Renal pelvis (tissue), 4 donors: ENCODE results near the gene KLK11. TPM values are rescaled to one million over a fixed set of nuclear protein-coding genes. Genes with fewer than 3 reads are reported as not detected.
"Not testable (repeated sequence)": the region's sequence is repeated elsewhere in the genome, so short reads cannot be mapped to it uniquely, and the experiment has no call there.

Experiments used
- DNase-seq: peaks from one replicate; pipeline ENCODE4 v3.0.0-alpha.2; 2013
- polyA plus RNA-seq, 3 donors: library from polyadenylated mRNA; unstranded; fragments of 120-200 nt; gene quantifications; one replicate each; pipeline ENCODE4 v1.2.1, GENCODE V29; 2013; ENCODE audit not compliant: insufficient read length in 3 of 3

The KLK11 gene
- polyA plus RNA-seq, 3 donors: 0.14 TPM; not detected in 2

DNA sequence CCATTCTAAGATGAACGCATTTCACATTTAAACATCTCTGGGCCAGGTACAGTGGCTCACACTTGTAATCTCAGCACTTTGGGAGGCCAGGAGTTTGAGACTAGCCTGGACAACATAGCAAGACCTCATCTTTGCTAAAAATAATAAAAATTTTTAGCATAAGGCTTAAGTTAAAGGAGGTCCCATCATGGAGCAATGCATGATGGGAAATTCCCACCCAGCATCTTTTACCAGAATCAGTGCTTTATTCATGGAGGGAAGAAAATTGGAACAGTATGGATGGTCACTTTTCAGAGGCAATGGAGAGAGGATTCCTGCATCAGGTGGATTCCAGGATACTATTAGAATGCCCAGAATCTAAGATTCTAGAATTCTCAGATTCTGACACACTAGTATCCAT, 21.2 kb downstream of the KLK11 start:
- DNase-seq: no peak

- DNase-seq: no peak
These were observed 23.1 kb downstream of the KLK11 start for GRCh38 chr19:51003316-51003715.

DNA sequence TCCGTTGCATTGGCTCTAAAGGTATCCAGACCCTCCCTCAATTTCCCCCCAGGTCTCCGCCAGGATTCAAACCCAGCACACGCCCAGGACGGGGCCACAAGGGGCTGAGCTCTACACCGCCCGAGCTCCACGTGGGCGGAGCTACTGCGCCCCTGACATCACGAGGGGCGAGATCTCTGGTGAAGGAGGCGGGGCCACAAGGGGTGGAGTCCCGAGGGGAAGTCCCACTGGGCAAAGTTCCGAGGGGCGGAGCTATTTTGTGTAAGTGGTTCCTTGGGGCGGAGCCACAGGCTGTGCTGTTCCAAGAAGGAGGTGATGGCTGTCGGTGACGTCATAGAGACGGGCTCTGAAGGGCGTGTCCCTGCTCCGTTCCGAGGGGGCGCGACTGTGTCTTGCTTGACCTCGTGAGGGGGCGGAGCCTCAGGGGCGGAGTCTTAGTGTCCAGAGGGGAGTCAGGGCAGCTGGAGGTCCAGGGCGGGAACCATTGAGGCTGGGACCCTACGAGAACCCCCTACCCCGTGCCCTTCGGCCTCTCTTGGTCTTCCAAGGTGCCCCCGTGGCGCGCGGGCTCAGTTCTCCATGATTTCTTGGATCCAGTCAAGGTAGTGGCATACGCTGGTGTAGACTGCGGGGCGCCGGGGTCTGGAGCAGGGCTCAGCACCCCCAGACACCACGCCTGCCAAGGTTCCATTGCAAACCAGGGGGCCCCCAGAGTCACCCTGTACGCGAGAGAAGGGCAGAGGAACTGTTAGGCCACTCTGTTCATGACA, 23.7 kb downstream of the KLK11 start:
- DNase-seq: peak; percentile 54

GRCh38 chr19:51002089-51002532, 24.3 kb downstream of the KLK11 start:
- DNase-seq: peak; percentile 71

GRCh38 chr19:51001515-51001914, 24.9 kb downstream of the KLK11 start, which contains the start of gene KLK8:
TSS of gene KLK8 (minus strand) at chr19:51001604. CDS start at chr19:51001167, 437 bp downstream.
- DNase-seq: no peak

GRCh38 chr19:51000981-51001380, 25.4 kb downstream of the KLK11 start:
- no peak for DNase-seq

DNA sequence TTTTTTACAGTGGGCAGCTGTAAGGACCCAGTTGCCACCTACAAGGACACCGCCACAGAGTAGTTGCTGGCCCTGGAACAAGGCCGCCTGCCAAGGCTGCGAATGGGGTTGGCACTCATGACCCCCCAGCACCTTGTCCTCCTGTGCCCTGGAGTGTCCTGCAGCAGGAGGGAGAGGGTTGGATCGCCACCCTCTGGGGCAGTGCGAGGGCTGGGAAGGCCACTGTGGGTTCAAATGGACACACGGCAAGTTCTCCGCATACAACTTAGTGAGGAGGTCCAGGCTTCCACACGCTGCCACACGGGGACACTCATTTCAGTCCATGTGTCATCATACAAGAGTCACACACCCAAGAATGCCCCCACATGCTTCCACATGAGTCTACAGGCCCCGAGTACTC, 26.0 kb downstream of the KLK11 start:
- no peak for DNase-seq

GRCh38 chr19:50998686-50999085, 27.7 kb downstream of the KLK11 start:
- DNase-seq: no peak

- no peak for DNase-seq
These were observed 28.4 kb downstream of the KLK11 start for GRCh38 chr19:50998061-50998460.

DNA sequence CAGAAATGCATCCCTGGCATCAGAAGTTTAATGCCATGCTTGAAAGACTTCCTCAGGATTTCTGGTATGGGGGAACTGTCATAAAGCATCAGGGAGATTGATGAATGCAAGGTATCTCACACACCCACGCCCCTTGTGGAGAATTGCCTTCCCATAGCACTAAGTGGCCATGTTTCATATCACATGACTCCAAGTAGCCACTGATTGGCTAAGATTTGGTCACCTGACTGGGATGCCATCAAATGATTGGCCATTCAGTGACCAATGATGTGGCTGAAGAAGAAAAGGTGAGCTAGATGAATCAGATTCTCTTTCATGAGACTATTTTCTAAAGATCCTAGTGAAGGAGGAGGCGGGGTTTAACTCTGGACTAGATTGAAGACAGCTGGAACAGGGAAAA, 32.3 kb downstream of the KLK11 start:
- DNase-seq: no peak

DNA sequence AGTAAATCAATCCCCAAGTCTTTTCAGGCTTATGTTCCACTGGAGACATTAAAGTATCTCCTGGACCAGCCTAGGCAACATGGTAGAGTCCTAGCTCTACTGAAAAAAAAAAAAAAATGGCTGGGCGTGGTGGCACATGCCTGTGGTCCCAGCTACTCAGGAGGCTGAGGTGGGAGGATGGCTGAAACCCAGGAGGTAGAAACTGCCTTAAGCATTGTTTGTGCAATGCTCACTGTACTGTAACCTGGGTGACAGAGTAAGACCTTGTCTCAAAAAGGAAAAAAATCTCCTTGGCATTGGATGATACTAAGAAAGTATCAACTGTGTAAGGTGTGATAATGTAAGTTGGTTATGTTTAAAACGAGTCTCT, 33.8 kb downstream of the KLK11 start:
- DNase-seq: no peak

DNA sequence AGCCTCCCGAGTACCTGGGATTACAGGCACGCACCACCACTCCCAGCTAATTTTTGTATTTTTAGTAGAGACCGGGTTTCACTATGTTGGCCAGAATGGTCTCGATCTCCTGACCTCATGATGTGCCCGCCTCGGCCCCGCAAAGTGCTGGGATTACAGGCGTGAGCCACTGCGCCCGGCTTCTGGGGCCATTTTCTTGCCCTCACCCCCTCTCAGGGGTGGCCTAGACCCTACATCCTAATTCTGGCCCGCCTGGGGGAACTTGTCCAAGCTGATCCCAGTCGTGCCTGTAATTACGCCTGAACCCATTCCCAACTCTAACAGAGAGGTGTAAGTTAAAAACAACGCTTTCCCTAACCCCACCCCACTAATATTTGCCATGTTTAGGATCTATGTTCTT, 42.0 kb downstream of the KLK11 start:
- not testable (repeated sequence) for DNase-seq

GRCh38 chr19:50983625-50984292, 42.7 kb downstream of the KLK11 start, which contains the start of gene KLK7:
TSS of gene KLK7 (minus strand) at chr19:50983917. CDS start at chr19:50982399, 1,518 bp downstream.
- DNase-seq: peak; percentile 20

- DNase-seq: no peak
These were observed 44.2 kb downstream of the KLK11 start for GRCh38 chr19:50982186-50982585.

DNA sequence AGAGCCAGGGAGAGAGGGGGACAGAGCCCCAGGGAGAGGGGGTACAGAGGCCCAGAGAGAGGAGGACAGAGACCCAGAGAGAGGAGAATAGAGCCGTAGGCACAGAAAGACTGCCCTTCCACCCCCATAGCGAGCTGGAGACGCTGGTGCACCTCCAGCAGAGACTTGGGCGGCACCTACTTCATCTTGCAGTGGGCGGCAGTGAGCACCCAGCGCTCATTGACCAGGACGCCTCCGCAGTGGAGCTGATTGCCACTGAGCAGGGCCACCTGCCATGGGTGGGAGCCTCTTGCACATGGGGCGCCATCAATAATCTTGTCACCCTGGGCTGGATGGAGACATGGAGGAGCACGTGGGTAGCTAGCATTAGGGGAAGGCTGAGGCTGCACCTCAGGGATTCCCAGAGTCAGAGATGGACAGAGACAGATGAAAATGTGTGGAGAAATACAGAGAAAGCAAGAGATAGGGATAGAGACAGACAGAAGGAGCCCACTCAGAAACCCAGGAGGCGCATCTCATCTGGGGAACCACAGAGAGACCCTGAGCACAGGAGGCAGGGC, 44.7 kb downstream of the KLK11 start:
- no peak for DNase-seq

GRCh38 chr19:50980208-50980607, 46.2 kb downstream of the KLK11 start:
- no peak for DNase-seq

DNA sequence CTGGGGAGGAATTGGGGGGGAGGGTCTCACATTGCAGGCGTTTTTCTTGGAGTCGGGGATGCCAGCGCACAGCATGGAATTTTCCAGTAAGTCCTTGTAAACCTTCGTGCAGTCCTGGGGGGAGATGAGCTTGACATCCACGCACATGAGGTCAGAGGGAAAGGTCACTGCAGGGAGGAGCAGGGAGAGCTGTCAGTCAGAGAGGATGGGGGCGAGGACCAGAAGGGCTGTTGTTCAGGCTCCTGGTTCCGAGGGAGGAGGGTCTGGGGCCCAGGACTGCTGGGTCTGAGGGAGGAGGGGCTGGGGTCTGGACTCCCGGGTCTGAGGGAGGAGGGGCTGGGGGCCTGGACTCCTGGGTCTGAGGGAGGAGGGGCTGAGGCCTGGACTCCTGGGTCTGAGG, 46.7 kb downstream of the KLK11 start:
- DNase-seq: no peak

- no peak for DNase-seq
These were observed 47.5 kb downstream of the KLK11 start for GRCh38 chr19:50978772-50979390.

DNA sequence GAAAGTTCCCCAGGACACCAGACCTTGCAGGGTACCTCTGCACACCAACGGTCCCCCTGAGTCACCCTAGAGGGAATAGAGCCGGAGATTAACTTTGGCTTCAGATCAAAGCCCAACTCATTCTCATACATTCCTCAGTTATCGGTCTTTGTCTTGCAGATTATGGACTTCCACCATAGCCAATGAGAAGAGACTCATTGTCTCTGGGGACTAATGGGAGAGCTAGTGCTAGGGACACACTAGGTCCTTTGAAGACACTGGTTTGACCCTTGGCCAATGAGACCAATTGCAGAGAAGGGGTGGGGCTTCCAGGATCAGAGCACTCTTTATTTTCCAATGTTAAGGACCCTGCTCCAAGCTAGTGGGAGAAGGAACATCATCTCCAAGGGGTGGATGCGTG, 48.8 kb downstream of the KLK11 start:
- no peak for DNase-seq

GRCh38 chr19:50975766-50976165, 50.6 kb downstream of the KLK11 start:
- DNase-seq: no peak

DNA sequence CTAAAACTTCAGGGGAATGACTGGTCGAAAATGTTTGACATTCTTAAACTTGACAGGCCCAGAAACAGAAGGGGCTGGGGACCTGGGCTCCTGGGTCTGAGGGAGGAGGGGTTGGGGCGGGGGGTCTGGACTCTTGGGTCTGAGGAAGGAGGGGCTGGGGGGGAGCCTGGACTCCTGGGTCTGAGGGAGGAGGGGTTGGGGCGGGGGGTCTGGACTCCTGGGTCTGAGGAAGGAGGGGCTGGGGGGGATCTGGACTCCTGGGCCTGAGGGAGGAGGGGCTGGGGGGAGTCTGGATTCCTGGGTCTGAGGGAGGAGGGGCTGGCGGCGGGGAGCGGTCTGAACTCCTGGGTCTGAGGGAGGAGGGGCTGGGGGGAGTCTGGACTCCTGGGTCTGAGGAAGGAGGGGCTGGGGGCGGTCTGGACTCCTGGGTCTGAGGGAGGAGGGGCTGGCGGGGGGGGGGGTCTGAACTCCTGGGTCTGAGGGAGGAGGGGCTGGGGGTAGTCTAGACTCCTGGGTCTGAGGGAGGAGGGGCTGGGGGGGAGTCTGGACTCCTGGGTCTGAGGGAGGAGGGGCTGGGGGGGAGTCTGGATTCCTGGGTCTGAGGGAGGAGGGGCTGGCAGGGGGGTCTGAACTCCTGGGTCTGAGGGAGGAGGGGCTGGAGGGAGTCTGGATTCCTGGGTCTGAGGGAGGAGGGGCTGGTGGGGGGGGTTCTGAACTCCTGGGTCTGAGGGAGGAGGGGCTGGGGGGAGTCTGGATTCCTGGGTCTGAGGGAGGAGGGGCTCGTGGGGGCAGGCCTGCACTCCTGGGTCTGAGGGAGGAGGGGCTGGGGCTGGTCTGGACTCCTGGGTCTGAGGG, 51.5 kb downstream of the KLK11 start:
- DNase-seq: peak; percentile 28
